ENCODE data around the gene RAPGEF1. TPM values are rescaled to one million over a fixed set of nuclear protein-coding genes. Genes with fewer than 3 reads are reported as not detected.
A peak's percentile ranks its signal among the peaks of the same experiment; 100 is the strongest.

Gene RAPGEF1
- total and polyA plus RNA-seq, 2 of the 13 experiments (the other 11 are each of a cell fraction or from before 2014, with no cell fraction given): 21.2 to 38.9 TPM

DNA sequence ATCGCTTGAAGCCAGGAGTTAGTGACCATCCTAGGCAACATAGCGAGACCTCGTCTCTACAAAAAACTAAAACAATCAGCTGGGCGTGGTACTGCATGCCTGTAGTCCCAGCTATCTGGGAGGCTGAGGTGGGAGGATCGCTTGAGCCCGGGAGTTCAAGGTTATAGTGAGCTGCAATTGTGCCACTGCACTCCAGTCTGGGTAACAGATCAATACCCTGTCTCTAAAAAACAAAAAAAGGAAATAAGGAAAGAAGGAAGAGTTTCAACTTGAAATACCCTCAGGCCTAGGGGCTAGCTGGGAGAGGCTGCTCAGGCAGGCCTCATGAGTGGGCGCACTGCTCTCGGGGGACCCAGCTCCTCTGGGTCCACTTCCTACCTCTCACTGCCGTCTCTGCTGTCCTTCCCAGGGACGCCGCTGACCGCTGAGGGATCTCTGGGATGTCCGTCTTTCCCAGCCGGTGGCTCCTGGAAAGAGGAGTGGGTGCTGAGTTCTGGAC lies 138.1 kb downstream of the RAPGEF1 start (continued):
- TF ChIP-seq, protein P1, sequence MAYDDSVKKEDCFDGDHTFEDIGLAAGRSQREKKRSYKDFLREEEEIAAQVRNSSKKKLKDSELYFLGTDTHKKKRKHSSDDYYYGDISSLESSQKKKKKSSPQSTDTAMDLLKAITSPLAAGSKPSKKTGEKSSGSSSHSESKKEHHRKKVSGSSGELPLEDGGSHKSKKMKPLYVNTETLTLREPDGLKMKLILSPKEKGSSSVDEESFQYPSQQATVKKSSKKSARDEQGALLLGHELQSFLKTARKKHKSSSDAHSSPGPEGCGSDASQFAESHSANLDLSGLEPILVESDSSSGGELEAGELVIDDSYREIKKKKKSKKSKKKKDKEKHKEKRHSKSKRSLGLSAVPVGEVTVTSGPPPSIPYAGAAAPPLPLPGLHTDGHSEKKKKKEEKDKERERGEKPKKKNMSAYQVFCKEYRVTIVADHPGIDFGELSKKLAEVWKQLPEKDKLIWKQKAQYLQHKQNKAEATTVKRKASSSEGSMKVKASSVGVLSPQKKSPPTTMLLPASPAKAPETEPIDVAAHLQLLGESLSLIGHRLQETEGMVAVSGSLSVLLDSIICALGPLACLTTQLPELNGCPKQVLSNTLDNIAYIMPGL (CRISPR knock-in tag; IDR thresholded peaks at IDR 0.05; ENCODE audit: borderline replicate concordance in 1 of 2, low read depth in 1 of 2): no peak
- TF ChIP-seq MBNL3 (CRISPR knock-in tag; conservative IDR thresholded peaks at IDR 0.05) (no peak), PTBP1 (IDR thresholded peaks at IDR 0.05; ENCODE audit: low read depth, low read length, poor library complexity, severe bottlenecking) (no peak), SOX5 (CRISPR knock-in tag; IDR thresholded peaks at IDR 0.05; ENCODE audit: borderline replicate concordance) (peak; percentile 91), ZNF30 (CRISPR knock-in tag; IDR thresholded peaks at IDR 0.05) (no peak), CBX5 (CRISPR knock-in tag; IDR thresholded peaks at IDR 0.05; ENCODE audit: borderline replicate concordance) (no peak)
- TF ChIP-seq, protein P2, sequence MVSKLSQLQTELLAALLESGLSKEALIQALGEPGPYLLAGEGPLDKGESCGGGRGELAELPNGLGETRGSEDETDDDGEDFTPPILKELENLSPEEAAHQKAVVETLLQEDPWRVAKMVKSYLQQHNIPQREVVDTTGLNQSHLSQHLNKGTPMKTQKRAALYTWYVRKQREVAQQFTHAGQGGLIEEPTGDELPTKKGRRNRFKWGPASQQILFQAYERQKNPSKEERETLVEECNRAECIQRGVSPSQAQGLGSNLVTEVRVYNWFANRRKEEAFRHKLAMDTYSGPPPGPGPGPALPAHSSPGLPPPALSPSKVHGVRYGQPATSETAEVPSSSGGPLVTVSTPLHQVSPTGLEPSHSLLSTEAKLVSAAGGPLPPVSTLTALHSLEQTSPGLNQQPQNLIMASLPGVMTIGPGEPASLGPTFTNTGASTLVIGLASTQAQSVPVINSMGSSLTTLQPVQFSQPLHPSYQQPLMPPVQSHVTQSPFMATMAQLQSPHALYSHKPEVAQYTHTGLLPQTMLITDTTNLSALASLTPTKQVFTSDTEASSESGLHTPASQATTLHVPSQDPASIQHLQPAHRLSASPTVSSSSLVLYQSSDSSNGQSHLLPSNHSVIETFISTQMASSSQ (IDR thresholded peaks at IDR 0.05; ENCODE audit: low read depth): 0 out of 2 replicates have a peak, but pooled peaks have one; percentile 10
- TF ChIP-seq, protein P2 (CRISPR knock-in tag; IDR thresholded peaks at IDR 0.05; ENCODE audit: borderline replicate concordance): peak; percentile 40; the same call in 1 of the 2 replicates
- TF ChIP-seq, protein P3, sequence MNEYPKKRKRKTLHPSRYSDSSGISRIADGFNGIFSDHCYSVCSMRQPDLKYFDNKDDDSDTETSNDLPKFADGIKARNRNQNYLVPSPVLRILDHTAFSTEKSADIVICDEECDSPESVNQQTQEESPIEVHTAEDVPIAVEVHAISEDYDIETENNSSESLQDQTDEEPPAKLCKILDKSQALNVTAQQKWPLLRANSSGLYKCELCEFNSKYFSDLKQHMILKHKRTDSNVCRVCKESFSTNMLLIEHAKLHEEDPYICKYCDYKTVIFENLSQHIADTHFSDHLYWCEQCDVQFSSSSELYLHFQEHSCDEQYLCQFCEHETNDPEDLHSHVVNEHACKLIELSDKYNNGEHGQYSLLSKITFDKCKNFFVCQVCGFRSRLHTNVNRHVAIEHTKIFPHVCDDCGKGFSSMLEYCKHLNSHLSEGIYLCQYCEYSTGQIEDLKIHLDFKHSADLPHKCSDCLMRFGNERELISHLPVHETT (CRISPR knock-in tag; conservative IDR thresholded peaks at IDR 0.05): no peak
- TF ChIP-seq, protein P4, sequence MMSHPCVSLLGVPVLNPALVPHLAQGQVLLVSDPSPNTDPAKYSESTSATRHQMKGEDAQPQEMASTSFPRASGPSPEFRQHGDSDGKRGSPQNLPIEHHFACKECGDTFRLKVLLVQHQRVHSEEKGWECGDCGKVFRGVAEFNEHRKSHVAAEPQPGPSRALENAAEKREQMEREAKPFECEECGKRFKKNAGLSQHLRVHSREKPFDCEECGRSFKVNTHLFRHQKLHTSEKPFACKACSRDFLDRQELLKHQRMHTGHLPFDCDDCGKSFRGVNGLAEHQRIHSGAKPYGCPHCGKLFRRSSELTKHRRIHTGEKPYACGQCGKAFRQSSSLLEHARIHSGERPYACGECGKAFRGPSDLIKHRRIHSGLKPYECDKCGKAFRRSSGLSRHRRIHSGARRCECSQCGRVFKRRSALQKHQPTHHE (CRISPR knock-in tag; IDR thresholded peaks at IDR 0.05; ENCODE audit: borderline replicate concordance): peak; percentile 52; the same call in 1 of the 2 replicates
- TF ChIP-seq, protein P5, sequence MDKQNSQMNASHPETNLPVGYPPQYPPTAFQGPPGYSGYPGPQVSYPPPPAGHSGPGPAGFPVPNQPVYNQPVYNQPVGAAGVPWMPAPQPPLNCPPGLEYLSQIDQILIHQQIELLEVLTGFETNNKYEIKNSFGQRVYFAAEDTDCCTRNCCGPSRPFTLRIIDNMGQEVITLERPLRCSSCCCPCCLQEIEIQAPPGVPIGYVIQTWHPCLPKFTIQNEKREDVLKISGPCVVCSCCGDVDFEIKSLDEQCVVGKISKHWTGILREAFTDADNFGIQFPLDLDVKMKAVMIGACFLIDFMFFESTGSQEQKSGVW (CRISPR knock-in tag; IDR thresholded peaks at IDR 0.05; ENCODE audit: borderline replicate concordance): no peak
- TF ChIP-seq, protein P6, sequence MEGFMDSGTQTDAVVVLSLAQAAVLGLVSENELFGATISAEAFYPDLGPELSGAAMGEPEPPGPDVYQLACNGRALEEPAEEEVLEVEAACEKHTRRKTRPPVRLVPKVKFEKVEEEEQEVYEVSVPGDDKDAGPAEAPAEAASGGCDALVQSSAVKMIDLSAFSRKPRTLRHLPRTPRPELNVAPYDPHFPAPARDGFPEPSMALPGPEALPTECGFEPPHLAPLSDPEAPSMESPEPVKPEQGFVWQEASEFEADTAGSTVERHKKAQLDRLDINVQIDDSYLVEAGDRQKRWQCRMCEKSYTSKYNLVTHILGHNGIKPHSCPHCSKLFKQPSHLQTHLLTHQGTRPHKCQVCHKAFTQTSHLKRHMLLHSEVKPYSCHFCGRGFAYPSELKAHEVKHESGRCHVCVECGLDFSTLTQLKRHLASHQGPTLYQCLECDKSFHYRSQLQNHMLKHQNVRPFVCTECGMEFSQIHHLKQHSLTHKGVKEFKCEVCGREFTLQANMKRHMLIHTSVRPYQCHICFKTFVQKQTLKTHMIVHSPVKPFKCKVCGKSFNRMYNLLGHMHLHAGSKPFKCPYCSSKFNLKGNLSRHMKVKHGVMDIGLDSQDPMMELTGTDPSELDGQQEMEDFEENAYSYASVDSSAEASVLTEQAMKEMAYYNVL (CRISPR knock-in tag; IDR thresholded peaks at IDR 0.05; ENCODE audit: borderline replicate concordance): peak; percentile 97
- TF ChIP-seq, protein P7, sequence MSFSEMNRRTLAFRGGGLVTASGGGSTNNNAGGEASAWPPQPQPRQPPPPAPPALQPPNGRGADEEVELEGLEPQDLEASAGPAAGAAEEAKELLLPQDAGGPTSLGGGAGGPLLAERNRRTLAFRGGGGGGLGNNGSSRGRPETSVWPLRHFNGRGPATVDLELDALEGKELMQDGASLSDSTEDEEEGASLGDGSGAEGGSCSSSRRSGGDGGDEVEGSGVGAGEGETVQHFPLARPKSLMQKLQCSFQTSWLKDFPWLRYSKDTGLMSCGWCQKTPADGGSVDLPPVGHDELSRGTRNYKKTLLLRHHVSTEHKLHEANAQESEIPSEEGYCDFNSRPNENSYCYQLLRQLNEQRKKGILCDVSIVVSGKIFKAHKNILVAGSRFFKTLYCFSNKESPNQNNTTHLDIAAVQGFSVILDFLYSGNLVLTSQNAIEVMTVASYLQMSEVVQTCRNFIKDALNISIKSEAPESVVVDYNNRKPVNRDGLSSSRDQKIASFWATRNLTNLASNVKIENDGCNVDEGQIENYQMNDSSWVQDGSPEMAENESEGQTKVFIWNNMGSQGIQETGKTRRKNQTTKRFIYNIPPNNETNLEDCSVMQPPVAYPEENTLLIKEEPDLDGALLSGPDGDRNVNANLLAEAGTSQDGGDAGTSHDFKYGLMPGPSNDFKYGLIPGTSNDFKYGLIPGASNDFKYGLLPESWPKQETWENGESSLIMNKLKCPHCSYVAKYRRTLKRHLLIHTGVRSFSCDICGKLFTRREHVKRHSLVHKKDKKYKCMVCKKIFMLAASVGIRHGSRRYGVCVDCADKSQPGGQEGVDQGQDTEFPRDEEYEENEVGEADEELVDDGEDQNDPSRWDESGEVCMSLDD (CRISPR knock-in tag; IDR thresholded peaks at IDR 0.05; ENCODE audit: borderline replicate concordance): peak; percentile 30; the same call in 1 of the 2 replicates
